ENCODE data around the gene TMEM81. TPM values are rescaled to one million over a fixed set of nuclear protein-coding genes. Genes with fewer than 3 reads are reported as not detected.

The TMEM81 gene
- total RNA-seq, 1 donor: 1.8 TPM

DNA sequence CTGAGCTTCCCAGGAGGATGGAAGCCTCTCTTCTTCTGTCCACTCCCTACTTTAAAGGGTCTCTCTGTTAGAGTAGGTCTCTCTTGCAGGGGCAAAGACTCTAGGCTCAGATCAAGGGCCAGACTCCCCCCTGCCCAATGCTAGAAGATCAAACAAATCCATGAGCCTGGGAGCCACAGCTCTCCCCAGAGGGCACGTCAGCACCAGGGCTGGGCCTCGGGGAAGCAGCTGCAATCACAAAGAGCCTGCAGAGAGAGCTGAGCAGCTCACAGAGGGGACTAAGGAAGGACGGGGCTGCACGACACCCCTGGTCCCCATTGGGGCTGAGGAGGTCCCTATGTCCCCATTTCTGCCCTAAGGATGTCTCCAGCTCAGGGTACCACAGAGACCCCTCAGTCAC is 37.4 kb downstream of the TMEM81 start:
- TF ChIP-seq, protein P1, sequence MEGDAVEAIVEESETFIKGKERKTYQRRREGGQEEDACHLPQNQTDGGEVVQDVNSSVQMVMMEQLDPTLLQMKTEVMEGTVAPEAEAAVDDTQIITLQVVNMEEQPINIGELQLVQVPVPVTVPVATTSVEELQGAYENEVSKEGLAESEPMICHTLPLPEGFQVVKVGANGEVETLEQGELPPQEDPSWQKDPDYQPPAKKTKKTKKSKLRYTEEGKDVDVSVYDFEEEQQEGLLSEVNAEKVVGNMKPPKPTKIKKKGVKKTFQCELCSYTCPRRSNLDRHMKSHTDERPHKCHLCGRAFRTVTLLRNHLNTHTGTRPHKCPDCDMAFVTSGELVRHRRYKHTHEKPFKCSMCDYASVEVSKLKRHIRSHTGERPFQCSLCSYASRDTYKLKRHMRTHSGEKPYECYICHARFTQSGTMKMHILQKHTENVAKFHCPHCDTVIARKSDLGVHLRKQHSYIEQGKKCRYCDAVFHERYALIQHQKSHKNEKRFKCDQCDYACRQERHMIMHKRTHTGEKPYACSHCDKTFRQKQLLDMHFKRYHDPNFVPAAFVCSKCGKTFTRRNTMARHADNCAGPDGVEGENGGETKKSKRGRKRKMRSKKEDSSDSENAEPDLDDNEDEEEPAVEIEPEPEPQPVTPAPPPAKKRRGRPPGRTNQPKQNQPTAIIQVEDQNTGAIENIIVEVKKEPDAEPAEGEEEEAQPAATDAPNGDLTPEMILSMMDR (IDR thresholded peaks at IDR 0.05; ENCODE audit: extremely low read depth, low read depth, low read length): no peak
- Histone ChIP-seq H2AFZ (ENCODE audit: low read length) (no peak overlapping the region), H3K27ac (ENCODE audit: low read depth, low read length) (no peak overlapping the region), H3K4me3 (ENCODE audit: insufficient read depth, low read length) (no peak overlapping the region), H4K20me1 (ENCODE audit: insufficient read depth, low read length) (no peaks in the 10 kb centered on the region), H3K4me1 (ENCODE audit: insufficient read depth, low read length) (no peaks in the 10 kb centered on the region), H3K79me2 (ENCODE audit: insufficient read depth, low read length) (no peaks in the 10 kb centered on the region), H3K4me2 (ENCODE audit: insufficient read depth, low read length) (no peak overlapping the region), H3K27me3 (ENCODE audit: insufficient read depth, low read length) (peaks cover 49% of the 10 kb centered on the region), H3K36me3 (ENCODE audit: insufficient read depth, low read length) (no peaks in the 10 kb centered on the region), H3K9me3 (ENCODE audit: low read depth, low read length) (no peaks in the 10 kb centered on the region)
- DNase-seq (ENCODE audit: insufficient read length, low spot score, missing footprints): no peak

DNA sequence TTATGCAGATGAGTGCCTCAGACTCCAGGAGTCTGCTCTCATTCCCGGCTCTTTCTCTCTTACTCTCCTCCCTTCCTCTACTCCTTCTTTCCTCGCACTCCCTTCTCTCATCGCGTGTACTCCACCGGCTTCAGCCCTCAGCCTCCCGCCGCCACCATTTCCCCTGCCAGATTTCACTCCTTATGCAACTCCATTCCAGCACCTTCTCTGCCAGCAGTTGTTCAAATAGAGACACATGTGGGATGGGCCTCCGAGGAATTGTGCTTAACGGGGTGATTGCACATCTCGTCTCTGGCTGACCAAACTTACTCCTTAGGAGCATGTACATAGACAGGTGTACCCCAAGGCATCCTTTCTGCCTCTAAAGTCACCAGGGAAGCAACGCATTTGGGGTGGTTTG is 39.1 kb downstream of the TMEM81 start:
- no peak for DNase-seq (ENCODE audit: insufficient read length, low spot score, missing footprints)
- peaks cover 60% of the 10 kb centered on the region for H3K27me3 ChIP-seq (ENCODE audit: insufficient read depth, low read length)
- TF ChIP-seq, protein P1 (IDR thresholded peaks at IDR 0.05; ENCODE audit: extremely low read depth, low read depth, low read length): no peak

GRCh38 chr1:205044741-205045140 is 39.5 kb downstream of the TMEM81 start:
- no peak for DNase-seq (ENCODE audit: insufficient read length, low spot score, missing footprints)
- no peak overlapping the region for H2AFZ ChIP-seq (ENCODE audit: low read length)
- H3K27ac ChIP-seq (ENCODE audit: low read depth, low read length): no peak overlapping the region
- no peaks in the 10 kb centered on the region for H3K79me2 ChIP-seq (ENCODE audit: insufficient read depth, low read length)
- H3K4me3 ChIP-seq (ENCODE audit: insufficient read depth, low read length): no peak overlapping the region
- H3K4me2 ChIP-seq (ENCODE audit: insufficient read depth, low read length): no peak overlapping the region
- no peaks in the 10 kb centered on the region for H3K4me1 ChIP-seq (ENCODE audit: insufficient read depth, low read length)
- no peaks in the 10 kb centered on the region for H3K36me3 ChIP-seq (ENCODE audit: insufficient read depth, low read length)
- no peaks in the 10 kb centered on the region for H4K20me1 ChIP-seq (ENCODE audit: insufficient read depth, low read length)
- no peaks in the 10 kb centered on the region for H3K9me3 ChIP-seq (ENCODE audit: low read depth, low read length)
- TF ChIP-seq, protein P1 (IDR thresholded peaks at IDR 0.05; ENCODE audit: extremely low read depth, low read depth, low read length): no peak
- peaks cover 60% of the 10 kb centered on the region for H3K27me3 ChIP-seq (ENCODE audit: insufficient read depth, low read length)

More for the DNA sequence above, 39.1 kb downstream of the TMEM81 start:
- Histone ChIP-seq H3K4me3 (ENCODE audit: insufficient read depth, low read length) (no peak overlapping the region), H2AFZ (ENCODE audit: low read length) (no peak overlapping the region), H4K20me1 (ENCODE audit: insufficient read depth, low read length) (no peaks in the 10 kb centered on the region), H3K79me2 (ENCODE audit: insufficient read depth, low read length) (no peaks in the 10 kb centered on the region), H3K4me1 (ENCODE audit: insufficient read depth, low read length) (no peaks in the 10 kb centered on the region), H3K9me3 (ENCODE audit: low read depth, low read length) (no peaks in the 10 kb centered on the region), H3K27ac (ENCODE audit: low read depth, low read length) (no peak overlapping the region), H3K36me3 (ENCODE audit: insufficient read depth, low read length) (no peaks in the 10 kb centered on the region), H3K4me2 (ENCODE audit: insufficient read depth, low read length) (no peak overlapping the region)

- peaks cover 59% of the 10 kb centered on the region for H3K27me3 ChIP-seq (ENCODE audit: insufficient read depth, low read length)
- no peak overlapping the region for H3K27ac ChIP-seq (ENCODE audit: low read depth, low read length)
- no peak for DNase-seq (ENCODE audit: insufficient read length, low spot score, missing footprints)
- TF ChIP-seq, protein P1 (IDR thresholded peaks at IDR 0.05; ENCODE audit: extremely low read depth, low read depth, low read length): no peak
- no peaks in the 10 kb centered on the region for H3K36me3 ChIP-seq (ENCODE audit: insufficient read depth, low read length)
- H4K20me1 ChIP-seq (ENCODE audit: insufficient read depth, low read length): no peaks in the 10 kb centered on the region
- H3K4me1 ChIP-seq (ENCODE audit: insufficient read depth, low read length): no peaks in the 10 kb centered on the region
- no peak overlapping the region for H2AFZ ChIP-seq (ENCODE audit: low read length)
- no peak overlapping the region for H3K4me2 ChIP-seq (ENCODE audit: insufficient read depth, low read length)
- no peak overlapping the region for H3K4me3 ChIP-seq (ENCODE audit: insufficient read depth, low read length)
- H3K9me3 ChIP-seq (ENCODE audit: low read depth, low read length): no peaks in the 10 kb centered on the region
- no peaks in the 10 kb centered on the region for H3K79me2 ChIP-seq (ENCODE audit: insufficient read depth, low read length)
Observed at GRCh38 chr1:205043866-205044265, 40.4 kb downstream of the TMEM81 start.
